Body of pancreas (tissue), 4 donors: ENCODE measurements around the gene C16orf92.
"Not testable (repeated sequence)": the region's sequence is repeated elsewhere in the genome, so short reads cannot be mapped to it uniquely, and the experiment has no call there.

Source experiments
- POLR2A ChIP-seq, 3 donors: fragments of 450-650 bp; IDR thresholded peaks; one replicate each; pipeline ENCODE4 v1.6.1; 2016; ENCODE audit warnings: antibody characterized with exemption in 3 of 3, mild to moderate bottlenecking in 2 of 3
- TF ChIP-seq, protein P1 (sequence below), 7 experiments: fragments of 450-650 bp in 4 of 7; fragments of 200-600 bp in 3 of 7; sonication (generic) in 3 of 7; IDR thresholded peaks; one replicate each; pipeline ENCODE4 v1.5.1; 2016 to 2019; ENCODE audit warnings: antibody characterized with exemption in 7 of 7

DNA sequence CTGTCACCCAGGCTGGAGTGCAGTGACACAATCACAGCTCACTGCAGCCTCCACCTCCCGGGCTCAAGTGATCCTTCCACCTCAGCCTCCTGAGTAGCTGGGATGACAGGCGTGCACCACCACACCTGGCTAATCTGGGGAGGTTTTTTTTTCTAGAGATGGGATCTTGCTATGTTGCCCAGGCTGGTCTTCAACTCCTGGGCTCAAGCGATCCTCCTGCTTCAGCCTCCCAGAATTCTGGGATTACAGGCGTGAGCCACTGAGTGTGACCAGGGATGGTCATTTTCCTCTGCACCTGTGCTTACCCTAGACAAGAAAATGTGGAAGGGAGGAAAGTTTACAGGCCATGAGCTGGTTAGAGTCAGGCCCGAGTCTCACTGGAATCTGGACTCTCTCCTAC is 17.7 kb downstream of the C16orf92 start:
- TF ChIP-seq, protein P1, sequence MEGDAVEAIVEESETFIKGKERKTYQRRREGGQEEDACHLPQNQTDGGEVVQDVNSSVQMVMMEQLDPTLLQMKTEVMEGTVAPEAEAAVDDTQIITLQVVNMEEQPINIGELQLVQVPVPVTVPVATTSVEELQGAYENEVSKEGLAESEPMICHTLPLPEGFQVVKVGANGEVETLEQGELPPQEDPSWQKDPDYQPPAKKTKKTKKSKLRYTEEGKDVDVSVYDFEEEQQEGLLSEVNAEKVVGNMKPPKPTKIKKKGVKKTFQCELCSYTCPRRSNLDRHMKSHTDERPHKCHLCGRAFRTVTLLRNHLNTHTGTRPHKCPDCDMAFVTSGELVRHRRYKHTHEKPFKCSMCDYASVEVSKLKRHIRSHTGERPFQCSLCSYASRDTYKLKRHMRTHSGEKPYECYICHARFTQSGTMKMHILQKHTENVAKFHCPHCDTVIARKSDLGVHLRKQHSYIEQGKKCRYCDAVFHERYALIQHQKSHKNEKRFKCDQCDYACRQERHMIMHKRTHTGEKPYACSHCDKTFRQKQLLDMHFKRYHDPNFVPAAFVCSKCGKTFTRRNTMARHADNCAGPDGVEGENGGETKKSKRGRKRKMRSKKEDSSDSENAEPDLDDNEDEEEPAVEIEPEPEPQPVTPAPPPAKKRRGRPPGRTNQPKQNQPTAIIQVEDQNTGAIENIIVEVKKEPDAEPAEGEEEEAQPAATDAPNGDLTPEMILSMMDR (IDR thresholded peaks at IDR 0.05), result not testable (repeated sequence)
- not testable (repeated sequence) for TF ChIP-seq POLR2A (IDR thresholded peaks at IDR 0.05)
